ENCODE measurements around the gene SOCS1. TPM values are rescaled to one million over a fixed set of nuclear protein-coding genes. Genes with fewer than 3 reads are reported as not detected.
"Not testable (repeated sequence)": the region's sequence is repeated elsewhere in the genome, so short reads cannot be mapped to it uniquely, and the experiment has no call there.

Gene SOCS1
- total RNA-seq, 2 donors from 2014 or later, result 3.2 to 3.7 TPM

DNA sequence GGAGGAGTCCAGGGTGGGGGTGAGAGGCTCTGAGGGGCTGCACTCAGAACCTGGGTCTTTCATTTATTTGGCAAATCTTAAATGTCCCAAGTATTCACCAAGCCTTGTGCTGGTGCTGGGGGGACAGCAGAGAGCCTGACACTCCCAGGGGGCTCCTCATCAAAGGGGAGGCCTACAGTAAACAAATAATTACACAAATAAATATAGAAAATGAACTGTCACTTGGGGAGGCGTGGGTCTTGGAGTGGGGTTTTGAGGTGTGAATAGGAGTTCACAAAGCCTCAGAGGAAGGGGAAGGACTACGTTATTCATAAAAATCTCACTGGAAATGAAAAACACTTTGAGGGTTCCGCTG lies 40.3 kb upstream of the SOCS1 start:
- DNase-seq, result no peak
- Histone ChIP-seq H3K9me3 (no peaks in the 10 kb centered on the region), H3K4me1 (peaks cover 7% of the 10 kb centered on the region), H3K4me3 (no peak overlapping the region), H3K36me3 (no peaks in the 10 kb centered on the region), H3K27me3 (no peaks in the 10 kb centered on the region), H3K27ac (no peak overlapping the region), H3K9ac (ENCODE audit: low read depth in 2 of 2, low read length in 2 of 2) (no peak overlapping the region)
- TF ChIP-seq, protein P1, sequence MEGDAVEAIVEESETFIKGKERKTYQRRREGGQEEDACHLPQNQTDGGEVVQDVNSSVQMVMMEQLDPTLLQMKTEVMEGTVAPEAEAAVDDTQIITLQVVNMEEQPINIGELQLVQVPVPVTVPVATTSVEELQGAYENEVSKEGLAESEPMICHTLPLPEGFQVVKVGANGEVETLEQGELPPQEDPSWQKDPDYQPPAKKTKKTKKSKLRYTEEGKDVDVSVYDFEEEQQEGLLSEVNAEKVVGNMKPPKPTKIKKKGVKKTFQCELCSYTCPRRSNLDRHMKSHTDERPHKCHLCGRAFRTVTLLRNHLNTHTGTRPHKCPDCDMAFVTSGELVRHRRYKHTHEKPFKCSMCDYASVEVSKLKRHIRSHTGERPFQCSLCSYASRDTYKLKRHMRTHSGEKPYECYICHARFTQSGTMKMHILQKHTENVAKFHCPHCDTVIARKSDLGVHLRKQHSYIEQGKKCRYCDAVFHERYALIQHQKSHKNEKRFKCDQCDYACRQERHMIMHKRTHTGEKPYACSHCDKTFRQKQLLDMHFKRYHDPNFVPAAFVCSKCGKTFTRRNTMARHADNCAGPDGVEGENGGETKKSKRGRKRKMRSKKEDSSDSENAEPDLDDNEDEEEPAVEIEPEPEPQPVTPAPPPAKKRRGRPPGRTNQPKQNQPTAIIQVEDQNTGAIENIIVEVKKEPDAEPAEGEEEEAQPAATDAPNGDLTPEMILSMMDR (IDR thresholded peaks at IDR 0.05), result no peak
- intact Hi-C loops (cut with DNase I), result no loop called here

DNA sequence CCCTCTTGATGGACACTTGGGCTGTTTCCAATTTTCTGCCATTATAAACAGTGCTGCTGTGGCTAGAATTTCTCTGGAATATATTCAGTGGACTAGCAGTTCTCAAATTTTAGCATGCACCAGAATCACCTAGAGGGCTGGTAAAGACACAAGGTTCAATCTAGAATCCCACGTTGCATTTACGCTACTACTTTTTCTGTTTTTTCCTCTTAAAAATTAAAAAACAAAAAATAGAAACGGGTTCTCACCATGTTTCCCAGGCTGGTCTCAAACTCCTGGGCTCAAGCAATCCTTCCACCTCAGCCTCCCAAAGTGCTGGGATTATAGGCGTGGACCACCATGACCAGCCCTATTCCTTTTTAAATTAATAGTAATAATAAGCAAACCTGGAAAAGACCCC lies 39.7 kb upstream of the SOCS1 start:
- H3K27ac ChIP-seq, result no peak overlapping the region
- no peak overlapping the region for H3K4me3 ChIP-seq
- peaks cover 7% of the 10 kb centered on the region for H3K4me1 ChIP-seq
- no peak overlapping the region for H3K9ac ChIP-seq (ENCODE audit: low read depth in 2 of 2, low read length in 2 of 2)
- intact Hi-C loops (cut with DNase I), result no loop called here
- H3K9me3 ChIP-seq, result no peaks in the 10 kb centered on the region
- no peaks in the 10 kb centered on the region for H3K36me3 ChIP-seq
- TF ChIP-seq, protein P1 (IDR thresholded peaks at IDR 0.05), result no peak
- DNase-seq, result no peak
- no peaks in the 10 kb centered on the region for H3K27me3 ChIP-seq

DNA sequence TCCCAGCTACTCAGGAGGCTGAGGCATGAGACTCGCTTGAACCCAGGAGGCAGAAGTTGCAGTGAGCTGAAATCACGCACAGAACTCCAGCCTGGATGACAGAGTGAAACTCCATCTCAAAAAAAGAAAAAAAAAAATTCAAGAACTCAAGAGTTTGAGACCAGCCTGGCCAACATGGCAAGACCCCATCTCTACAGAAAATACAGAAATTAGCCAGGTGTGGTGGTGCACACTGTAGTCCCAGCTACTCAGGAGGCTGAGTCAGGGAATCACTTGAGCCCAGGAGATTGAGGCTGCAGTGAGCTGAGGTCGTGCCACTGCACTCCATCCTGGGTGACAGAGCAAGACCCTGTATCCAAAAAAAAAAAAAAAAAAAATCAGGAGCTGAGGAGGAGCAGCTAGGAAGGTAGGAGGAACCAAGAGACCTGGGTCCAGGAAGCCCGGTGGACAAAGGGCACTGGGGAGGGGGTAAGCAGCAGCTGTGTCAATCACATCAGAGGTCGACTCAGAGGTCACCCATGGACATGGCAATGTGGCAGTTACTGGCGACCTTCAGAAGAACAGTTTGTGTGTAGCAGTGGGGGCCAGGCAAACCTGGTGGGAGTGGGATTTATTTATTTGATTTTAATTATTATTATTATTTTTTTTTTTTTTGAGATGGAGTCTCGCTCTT lies 36.2 kb upstream of the SOCS1 start:
- H3K9me3 ChIP-seq, result no peaks in the 10 kb centered on the region
- no peak overlapping the region for H3K27ac ChIP-seq
- DNase-seq, result no peak
- peaks cover 7% of the 10 kb centered on the region for H3K4me1 ChIP-seq
- no peak overlapping the region for H3K4me3 ChIP-seq
- no peaks in the 10 kb centered on the region for H3K36me3 ChIP-seq
- no peaks in the 10 kb centered on the region for H3K27me3 ChIP-seq
- intact Hi-C loops (cut with DNase I), result no loop called here
- H3K9ac ChIP-seq (ENCODE audit: low read depth in 2 of 2, low read length in 2 of 2), result no peak overlapping the region
- TF ChIP-seq, protein P1 (IDR thresholded peaks at IDR 0.05), result no peak

DNA sequence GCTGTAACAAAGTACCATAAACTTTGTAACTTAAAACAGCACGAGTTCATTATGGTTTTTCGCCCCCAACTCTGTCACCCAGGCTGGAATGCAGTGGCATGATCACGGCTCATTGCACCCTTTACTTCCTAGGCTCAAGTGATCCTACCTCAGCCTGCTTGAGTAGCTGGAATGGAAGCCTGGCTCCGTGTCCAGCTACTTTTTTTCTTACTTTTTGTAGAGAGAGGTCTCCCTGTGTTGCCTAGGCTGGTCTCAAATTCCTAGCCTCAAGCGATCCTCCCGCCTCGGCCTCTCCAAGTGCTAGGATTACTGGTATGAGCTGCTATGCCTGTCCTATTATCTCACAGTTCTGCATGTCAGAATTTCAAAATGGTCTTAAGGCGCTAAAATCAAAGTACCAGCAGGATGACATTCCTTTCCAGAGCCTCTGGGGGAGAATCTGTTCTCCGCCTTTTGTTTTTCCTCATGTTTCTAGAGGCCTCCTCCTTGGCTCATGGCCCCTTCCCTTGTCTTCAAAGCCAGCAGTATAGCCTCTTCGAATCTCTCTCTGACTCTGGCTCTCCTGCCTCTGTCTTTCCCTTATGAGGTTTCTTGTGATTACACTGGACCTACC lies 35.2 kb upstream of the SOCS1 start:
- Histone ChIP-seq H3K4me3 (no peak overlapping the region), H3K36me3 (no peaks in the 10 kb centered on the region), H3K27ac (no peak overlapping the region), H3K4me1 (no peaks in the 10 kb centered on the region), H3K27me3 (no peaks in the 10 kb centered on the region), H3K9me3 (no peaks in the 10 kb centered on the region), H3K9ac (ENCODE audit: low read depth in 2 of 2, low read length in 2 of 2) (no peak overlapping the region)
- TF ChIP-seq, protein P1 (IDR thresholded peaks at IDR 0.05), result no peak
- intact Hi-C loops (cut with DNase I), result no loop called here
- DNase-seq, result no peak

DNA sequence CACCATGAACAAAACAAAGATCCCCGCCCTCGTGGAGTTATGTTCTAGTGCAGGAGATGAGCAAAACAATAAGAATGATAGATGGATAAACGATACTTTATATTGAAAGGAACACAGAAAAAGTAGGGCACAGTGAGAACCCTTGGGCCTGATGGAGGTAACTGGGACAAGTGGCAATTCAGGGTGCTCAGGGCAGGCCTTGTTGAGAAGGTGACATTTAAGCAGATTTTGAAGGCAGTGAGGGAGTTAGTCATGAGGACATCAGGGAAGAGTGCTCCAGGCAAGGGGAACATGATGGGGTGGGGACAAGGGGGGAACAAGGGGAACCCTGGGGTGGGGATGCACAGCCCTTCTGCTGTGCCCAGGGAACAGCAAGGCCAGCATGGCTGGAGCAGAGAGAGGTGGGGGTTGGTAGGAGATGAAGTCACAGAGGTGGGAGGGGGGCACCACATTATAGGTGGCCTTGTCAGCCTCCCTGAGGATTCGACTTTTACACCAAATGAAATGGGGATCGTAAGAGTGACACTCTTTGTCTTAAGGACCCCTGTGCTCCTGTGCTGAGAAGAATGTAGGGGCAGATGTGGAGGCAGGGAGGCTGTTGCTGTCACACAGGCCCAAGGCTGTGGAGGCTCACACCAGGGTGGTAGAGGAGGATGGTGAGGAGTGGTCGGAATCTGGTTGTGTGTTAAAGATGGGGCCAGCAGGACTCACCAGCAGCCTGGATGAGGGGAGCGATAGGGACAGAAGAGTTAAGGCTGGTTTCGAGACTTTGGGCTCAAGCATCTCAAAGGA lies 34.3 kb upstream of the SOCS1 start:
- Histone ChIP-seq H3K27ac (no peak overlapping the region), H3K4me1 (no peaks in the 10 kb centered on the region), H3K36me3 (no peaks in the 10 kb centered on the region), H3K27me3 (no peaks in the 10 kb centered on the region), H3K4me3 (no peak overlapping the region), H3K9ac (ENCODE audit: low read depth in 2 of 2, low read length in 2 of 2) (no peak overlapping the region), H3K9me3 (no peaks in the 10 kb centered on the region)
- intact Hi-C loops (cut with DNase I), result no loop called here
- DNase-seq, result no peak
- TF ChIP-seq, protein P1 (IDR thresholded peaks at IDR 0.05), result no peak

DNA sequence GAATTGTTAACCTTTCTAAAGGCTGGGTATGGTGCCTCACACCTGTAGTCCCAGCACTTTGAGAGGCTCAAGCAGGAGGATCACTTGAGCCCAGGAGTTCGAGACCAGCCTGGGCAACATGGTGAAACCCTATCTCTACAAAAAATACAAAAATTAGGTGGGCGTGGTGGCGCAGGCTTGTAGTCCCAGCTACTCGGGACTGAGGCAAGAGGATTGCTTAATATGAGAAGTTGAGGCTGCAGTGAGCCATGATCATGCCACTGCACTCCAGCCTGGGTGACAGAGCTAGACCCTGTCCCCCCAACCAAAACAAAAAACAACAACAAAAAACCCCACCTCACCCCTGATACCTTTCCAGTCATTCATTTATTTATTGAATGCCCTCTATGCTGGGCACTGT lies 33.7 kb upstream of the SOCS1 start:
- H3K4me3 ChIP-seq; H3K9me3 ChIP-seq; H3K27ac ChIP-seq; H3K27me3 ChIP-seq; H3K36me3 ChIP-seq; intact Hi-C loops (cut with DNase I); H3K9ac ChIP-seq (ENCODE audit: low read depth in 2 of 2, low read length in 2 of 2); H3K4me1 ChIP-seq; DNase-seq: not testable (repeated sequence)

Data from colonic mucosa (tissue), 4 donors.